Activated CD8-positive, alpha-beta T cell treated with anti-CD3 and anti-CD28 coated beads for 36 hours (primary cell): ENCODE measurements around the gene C2CD4A. TPM values are rescaled to one million over a fixed set of nuclear protein-coding genes. Genes with fewer than 3 reads are reported as not detected.
"Not testable (repeated sequence)": the region's sequence is repeated elsewhere in the genome, so short reads cannot be mapped to it uniquely, and the experiment has no call there.

Experiments used
- ATAC-seq: fragments of 200-7000 bp; cut with Tn5 transposase; one replicate; pipeline ENCODE4 v1.10.0; 2021; ENCODE audit warnings: mild to moderate bottlenecking, moderate library complexity
- CTCF ChIA-PET: fragments of 350-600 bp; sonication (Branson Sonifier 250); formaldehyde crosslinking; loops from one replicate; lab custom pipeline; 2021; ENCODE audit warnings: antibody characterized with exemption; lab: Charles Lee
- POLR2A ChIA-PET: fragments of 350-600 bp; sonication (Branson Sonifier 250); formaldehyde crosslinking; loops from one replicate; lab custom pipeline; 2021; ENCODE audit warnings: antibody characterized with exemption; lab: Charles Lee
- DNase-seq: peaks from one replicate; pipeline ENCODE4 v3.0.0-alpha.2; 2020
- H3K27ac Mint-ChIP-seq: one replicate; pipeline ENCODE4 v1.8.0; 2021; ENCODE audit warnings: mild to moderate bottlenecking, mixed read lengths
- H3K27me3 Mint-ChIP-seq: one replicate; pipeline ENCODE4 v1.8.0; 2021; ENCODE audit warnings: mixed read lengths
- H3K36me3 Mint-ChIP-seq: one replicate; pipeline ENCODE4 v1.8.0; 2021; ENCODE audit warnings: low read depth, mixed read lengths
- H3K4me1 Mint-ChIP-seq: one replicate; pipeline ENCODE4 v1.8.0; 2021; ENCODE audit warnings: low read depth, mixed read lengths
- H3K4me3 Mint-ChIP-seq: one replicate; pipeline ENCODE4 v1.8.0; 2021; ENCODE audit warnings: mild to moderate bottlenecking, moderate library complexity, mixed read lengths
- H3K9me3 Mint-ChIP-seq: one replicate; pipeline ENCODE4 v1.8.0; 2021; ENCODE audit warnings: mixed read lengths
- intact Hi-C: fragments of 100-400 bp; cut with micrococcal nuclease; formaldehyde crosslinking; loops from one replicate; pipeline ENCODE4 v1.10.0; 2022
- total RNA-seq, 2 experiments: library from RNA; stranded (reverse); gene quantifications; one replicate each; pipeline ENCODE4 v1.2.3, GENCODE V29; 2021
- TF ChIP-seq, protein P1 (sequence below): fragments of 200-600 bp; IDR thresholded peaks from one replicate; pipeline ENCODE4 v1.8.0; 2022; ENCODE audit warnings: antibody characterized with exemption, mild to moderate bottlenecking

C2CD4A gene
- total RNA-seq, 2 experiments from 2014 or later, result 0.67 to 1.0 TPM

DNA sequence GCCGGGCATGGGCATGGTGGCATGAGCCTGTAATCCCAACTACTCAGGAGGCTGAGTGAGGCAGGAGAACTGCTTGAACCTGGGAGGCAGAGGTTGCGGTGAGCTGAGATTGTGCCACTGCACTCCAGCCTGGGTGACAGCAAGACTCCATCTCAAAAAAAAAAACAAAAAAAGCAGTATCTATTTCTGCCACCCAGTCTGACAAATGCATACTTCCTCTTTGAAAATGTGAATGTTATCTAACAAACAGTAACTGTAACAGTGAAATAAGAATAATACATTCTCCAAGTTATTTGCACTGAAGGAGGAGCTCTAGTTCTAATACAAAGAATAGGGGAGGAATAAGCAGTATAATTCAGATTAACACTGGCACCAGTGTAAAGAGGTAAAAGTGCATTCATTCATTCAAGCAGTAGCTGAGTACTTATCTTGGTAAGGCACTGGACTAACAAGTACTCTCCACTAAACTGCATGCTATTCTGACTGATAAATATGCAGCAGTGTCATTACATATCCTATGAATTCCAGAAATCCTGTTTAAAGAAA is 19.4 kb upstream of the C2CD4A start:
- intact Hi-C loops, result no loop called here
- TF ChIP-seq, protein P1, sequence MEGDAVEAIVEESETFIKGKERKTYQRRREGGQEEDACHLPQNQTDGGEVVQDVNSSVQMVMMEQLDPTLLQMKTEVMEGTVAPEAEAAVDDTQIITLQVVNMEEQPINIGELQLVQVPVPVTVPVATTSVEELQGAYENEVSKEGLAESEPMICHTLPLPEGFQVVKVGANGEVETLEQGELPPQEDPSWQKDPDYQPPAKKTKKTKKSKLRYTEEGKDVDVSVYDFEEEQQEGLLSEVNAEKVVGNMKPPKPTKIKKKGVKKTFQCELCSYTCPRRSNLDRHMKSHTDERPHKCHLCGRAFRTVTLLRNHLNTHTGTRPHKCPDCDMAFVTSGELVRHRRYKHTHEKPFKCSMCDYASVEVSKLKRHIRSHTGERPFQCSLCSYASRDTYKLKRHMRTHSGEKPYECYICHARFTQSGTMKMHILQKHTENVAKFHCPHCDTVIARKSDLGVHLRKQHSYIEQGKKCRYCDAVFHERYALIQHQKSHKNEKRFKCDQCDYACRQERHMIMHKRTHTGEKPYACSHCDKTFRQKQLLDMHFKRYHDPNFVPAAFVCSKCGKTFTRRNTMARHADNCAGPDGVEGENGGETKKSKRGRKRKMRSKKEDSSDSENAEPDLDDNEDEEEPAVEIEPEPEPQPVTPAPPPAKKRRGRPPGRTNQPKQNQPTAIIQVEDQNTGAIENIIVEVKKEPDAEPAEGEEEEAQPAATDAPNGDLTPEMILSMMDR, result no peak
- Mint-ChIP-seq H3K4me1 (peaks cover 33% of the 10 kb centered on the region), H3K9me3 (peaks cover 5% of the 10 kb centered on the region), H3K36me3 (peaks cover 8% of the 10 kb centered on the region), H3K4me3 (no peak overlapping the region), H3K27me3 (no peaks in the 10 kb centered on the region), H3K27ac (no peak overlapping the region)
- POLR2A ChIA-PET, result no interaction called here
- DNase-seq (no peak), ATAC-seq (no peak)
- CTCF ChIA-PET, result interaction anchor here (0.9 kb wide), 1 partner anchor 20 kb away, joined by 3 read pairs; the partner anchor contains the start of gene C2CD4A

DNA sequence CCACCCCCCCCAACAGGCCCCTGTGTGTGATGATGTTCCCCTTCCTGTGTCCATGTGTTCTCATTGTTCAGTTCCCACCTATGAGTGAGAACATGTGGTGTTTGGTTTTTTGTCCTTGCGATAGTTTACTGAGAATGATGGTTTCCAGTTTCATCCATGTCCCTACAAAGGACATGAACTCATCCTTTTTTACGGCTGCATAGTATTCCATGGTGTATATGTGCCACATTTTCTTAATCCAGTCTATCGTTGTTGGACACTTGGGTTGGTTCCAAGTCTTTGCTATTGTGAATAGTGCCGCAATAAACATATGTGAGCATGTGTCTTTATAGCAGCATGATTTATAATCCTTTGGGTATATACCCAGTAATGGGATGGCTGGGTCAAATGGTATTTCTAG is 18.5 kb upstream of the C2CD4A start:
- H3K36me3 Mint-ChIP-seq, DNase-seq, H3K27ac Mint-ChIP-seq, ATAC-seq, H3K4me3 Mint-ChIP-seq, H3K9me3 Mint-ChIP-seq, CTCF ChIA-PET, H3K27me3 Mint-ChIP-seq, intact Hi-C loops, POLR2A ChIA-PET: not testable (repeated sequence)
- H3K4me1 Mint-ChIP-seq, result peaks cover 39% of the 10 kb centered on the region

DNA sequence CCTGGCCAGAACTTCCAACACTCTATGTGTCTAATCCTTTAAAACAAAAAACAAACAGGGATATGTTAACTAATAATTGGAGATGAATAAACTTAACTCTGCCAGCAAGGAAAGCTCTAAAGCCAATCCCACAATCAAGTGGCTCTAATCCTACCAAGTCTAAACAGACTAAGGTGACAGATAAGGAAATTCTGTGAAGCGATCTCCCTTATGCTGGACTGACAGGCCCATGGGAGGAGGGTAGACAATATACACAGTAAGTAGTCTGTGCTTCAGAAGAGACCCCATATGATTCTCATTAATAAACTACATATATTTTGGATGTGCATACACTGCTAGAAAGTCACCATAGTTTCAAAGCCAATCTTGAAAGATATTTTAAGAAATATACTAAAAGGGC is 16.7 kb upstream of the C2CD4A start:
- CTCF ChIA-PET, result interaction anchor here (2.0 kb wide), 1 partner anchor 10 kb away, joined by 6 read pairs; the partner anchor contains the start of gene VPS13C
- POLR2A ChIA-PET, result no interaction called here

DNA sequence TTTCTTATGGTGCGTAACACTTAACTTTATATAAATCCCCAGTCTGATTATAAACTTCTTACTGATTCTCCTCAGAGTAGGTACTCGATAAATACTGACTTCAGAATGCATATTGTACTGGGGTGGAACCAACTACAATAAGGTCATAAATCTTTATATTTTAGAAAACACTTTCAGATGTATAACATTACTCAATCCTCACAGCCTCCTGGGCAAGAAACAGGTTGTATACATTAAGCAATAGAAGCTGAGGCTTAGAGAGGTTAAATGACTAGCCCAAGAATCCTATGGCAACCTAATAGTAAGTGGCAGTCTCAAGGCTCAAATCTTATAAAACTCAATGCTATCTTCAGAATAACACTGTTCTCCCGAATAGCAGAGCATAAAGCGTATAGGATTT is 15.6 kb upstream of the C2CD4A start:
- no peaks in the 10 kb centered on the region for H3K27me3 Mint-ChIP-seq
- intact Hi-C loops, result no loop called here
- peaks cover 52% of the 10 kb centered on the region for H3K4me1 Mint-ChIP-seq
- peaks cover 8% of the 10 kb centered on the region for H3K36me3 Mint-ChIP-seq
- no peak overlapping the region for H3K4me3 Mint-ChIP-seq
- TF ChIP-seq, protein P1, result no peak
- ChIA-PET POLR2A (no interaction called here), CTCF (interaction anchor here (2.0 kb wide), 1 partner anchor 9 kb away, joined by 6 read pairs; the partner anchor contains the start of gene VPS13C)
- peaks cover 5% of the 10 kb centered on the region for H3K9me3 Mint-ChIP-seq
- no peak overlapping the region for H3K27ac Mint-ChIP-seq
- DNase-seq (no peak), ATAC-seq (no peak)

More for the DNA sequence above, 16.7 kb upstream of the C2CD4A start:
- Mint-ChIP-seq H3K27me3 (no peaks in the 10 kb centered on the region), H3K4me3 (no peak overlapping the region), H3K36me3 (peaks cover 8% of the 10 kb centered on the region), H3K4me1 (peaks cover 55% of the 10 kb centered on the region), H3K9me3 (peaks cover 5% of the 10 kb centered on the region), H3K27ac (no peak overlapping the region)
- ATAC-seq (no peak), DNase-seq (no peak)
- intact Hi-C loops, result no loop called here
- TF ChIP-seq, protein P1, result no peak

DNA sequence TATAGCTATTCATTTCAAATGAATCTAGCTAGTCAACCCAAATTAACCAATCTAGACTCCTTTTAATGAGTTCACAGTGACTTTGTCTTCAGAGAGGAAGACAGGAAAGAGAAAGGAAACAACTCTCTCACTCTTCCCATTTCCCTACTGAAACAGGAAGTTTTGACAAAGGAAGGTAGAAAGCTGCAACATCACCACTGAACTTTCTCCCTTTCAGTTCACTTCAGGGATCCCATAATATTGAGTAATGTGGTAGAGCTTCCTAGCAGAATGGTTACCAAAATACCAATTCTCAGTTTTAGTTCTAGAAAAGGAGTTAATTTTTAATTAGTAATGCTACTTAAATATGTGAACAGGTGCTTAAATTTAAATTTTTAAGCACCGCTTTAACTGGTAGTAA is 14.1 kb upstream of the C2CD4A start:
- no peaks in the 10 kb centered on the region for H3K27me3 Mint-ChIP-seq
- ATAC-seq, result no peak
- no peak for DNase-seq
- no peak overlapping the region for H3K4me3 Mint-ChIP-seq
- H3K4me1 Mint-ChIP-seq, result peaks cover 51% of the 10 kb centered on the region
- ChIA-PET CTCF (interaction anchor here (0.7 to 1.3 kb wide), 3 partner anchors 12 to 20 kb away, joined by 3 to 4 read pairs (median 3); no protein-coding TSS in a partner anchor), POLR2A (interaction anchor here (0.7 kb wide), 1 partner anchor 12 kb away, joined by 3 read pairs; no protein-coding TSS in a partner anchor)
- no peak overlapping the region for H3K27ac Mint-ChIP-seq
- H3K36me3 Mint-ChIP-seq, result peaks cover 12% of the 10 kb centered on the region
- peaks cover 5% of the 10 kb centered on the region for H3K9me3 Mint-ChIP-seq
- TF ChIP-seq, protein P1, result no peak
- intact Hi-C loops, result no loop called here
